OCI-LY3 (cell line): ENCODE results near the gene ACTL10.

ENCODE experiments used
- EZH2phosphoT487 ChIP-seq: fragments of 200-600 bp; shearing (Covaris generic); IDR thresholded peaks from 2 replicates; pipeline ENCODE4 v1.6.1; 2018; ENCODE audit warnings: antibody characterized with exemption, mixed run types, low read depth
- TF ChIP-seq, protein P1 (sequence below): fragments of 200-600, 300-600 bp; sonication (generic); IDR thresholded peaks from 2 replicates; pipeline ENCODE4 v1.5.1; 2014; ENCODE audit warnings: antibody characterized with exemption, low read length, low read depth

DNA sequence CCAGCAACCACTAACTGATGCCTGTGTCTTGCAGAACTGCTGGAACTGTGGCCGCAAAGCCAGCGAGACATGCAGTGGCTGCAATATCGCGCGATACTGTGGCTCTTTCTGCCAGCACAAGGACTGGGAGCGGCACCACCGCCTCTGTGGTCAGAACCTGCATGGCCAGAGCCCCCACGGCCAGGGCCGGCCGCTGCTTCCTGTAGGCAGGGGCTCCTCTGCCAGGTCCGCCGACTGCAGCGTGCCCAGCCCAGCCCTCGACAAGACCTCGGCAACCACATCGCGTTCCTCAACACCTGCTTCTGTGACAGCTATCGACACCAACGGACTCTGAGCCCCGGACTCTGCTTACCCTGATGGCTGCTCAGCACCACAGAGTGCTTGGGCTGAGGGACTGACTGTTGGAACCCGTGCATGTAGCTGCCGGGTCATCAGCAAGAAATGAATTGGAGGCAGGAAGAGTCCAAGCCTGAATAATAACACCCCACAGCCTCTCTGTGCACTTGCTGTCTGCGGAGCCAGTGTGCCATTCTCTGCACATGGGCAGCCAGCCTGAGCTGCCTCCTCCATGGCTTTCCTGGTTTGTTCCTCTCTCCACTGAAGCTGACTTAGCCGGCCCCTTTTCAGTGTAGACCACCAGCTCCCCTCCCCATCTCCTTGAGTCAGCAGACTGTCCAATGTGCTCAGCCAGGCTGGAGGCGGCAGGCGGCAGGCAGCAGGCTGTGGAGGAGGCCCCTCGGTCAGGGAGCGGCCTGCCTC lies 22.3 kb upstream of the ACTL10 start:
- TF ChIP-seq, protein P1, sequence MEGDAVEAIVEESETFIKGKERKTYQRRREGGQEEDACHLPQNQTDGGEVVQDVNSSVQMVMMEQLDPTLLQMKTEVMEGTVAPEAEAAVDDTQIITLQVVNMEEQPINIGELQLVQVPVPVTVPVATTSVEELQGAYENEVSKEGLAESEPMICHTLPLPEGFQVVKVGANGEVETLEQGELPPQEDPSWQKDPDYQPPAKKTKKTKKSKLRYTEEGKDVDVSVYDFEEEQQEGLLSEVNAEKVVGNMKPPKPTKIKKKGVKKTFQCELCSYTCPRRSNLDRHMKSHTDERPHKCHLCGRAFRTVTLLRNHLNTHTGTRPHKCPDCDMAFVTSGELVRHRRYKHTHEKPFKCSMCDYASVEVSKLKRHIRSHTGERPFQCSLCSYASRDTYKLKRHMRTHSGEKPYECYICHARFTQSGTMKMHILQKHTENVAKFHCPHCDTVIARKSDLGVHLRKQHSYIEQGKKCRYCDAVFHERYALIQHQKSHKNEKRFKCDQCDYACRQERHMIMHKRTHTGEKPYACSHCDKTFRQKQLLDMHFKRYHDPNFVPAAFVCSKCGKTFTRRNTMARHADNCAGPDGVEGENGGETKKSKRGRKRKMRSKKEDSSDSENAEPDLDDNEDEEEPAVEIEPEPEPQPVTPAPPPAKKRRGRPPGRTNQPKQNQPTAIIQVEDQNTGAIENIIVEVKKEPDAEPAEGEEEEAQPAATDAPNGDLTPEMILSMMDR, result no peak
- no peak for TF ChIP-seq EZH2phosphoT487
